GM21619 (cell line): ENCODE results near the gene UBE2J1.
"Not testable (repeated sequence)": the region's sequence is repeated elsewhere in the genome, so short reads cannot be mapped to it uniquely, and the experiment has no call there.

Source experiments
- ATAC-seq: cut with Tn5 transposase; IDR thresholded peaks from one replicate; pipeline ENCODE4 v1.9.1; 2021; ENCODE audit not compliant: unreplicated experiment

UBE2J1 gene

GRCh38 chr6:89321131-89321970 is 31.2 kb downstream of the UBE2J1 start:
- ATAC-seq, result peak; percentile 62

GRCh38 chr6:89320012-89320559 is 32.4 kb downstream of the UBE2J1 start:
- ATAC-seq, result no peak

- no peak for ATAC-seq
Observed at GRCh38 chr6:89317067-89317466, 35.5 kb downstream of the UBE2J1 start.

- no peak for ATAC-seq
Observed at GRCh38 chr6:89315249-89315885, 37.2 kb downstream of the UBE2J1 start, which contains the start of gene GABRR2. TSS of gene GABRR2 (minus strand) at chr6:89315299. CDS start at chr6:89315165, 134 bp downstream.

GRCh38 chr6:89314692-89315091 is 37.8 kb downstream of the UBE2J1 start:
- no peak for ATAC-seq

GRCh38 chr6:89313006-89313405 is 39.5 kb downstream of the UBE2J1 start:
- no peak for ATAC-seq

- no peak for ATAC-seq
Observed at GRCh38 chr6:89311853-89312531, 40.5 kb downstream of the UBE2J1 start.

- no peak for ATAC-seq
Observed at GRCh38 chr6:89311530-89311852, 41.0 kb downstream of the UBE2J1 start.

GRCh38 chr6:89310929-89311328 is 41.6 kb downstream of the UBE2J1 start:
- no peak for ATAC-seq

GRCh38 chr6:89308525-89309395 is 43.8 kb downstream of the UBE2J1 start:
- no peak for ATAC-seq

GRCh38 chr6:89304517-89304916 is 48.0 kb downstream of the UBE2J1 start:
- not testable (repeated sequence) for ATAC-seq

GRCh38 chr6:89302936-89303335 is 49.6 kb downstream of the UBE2J1 start:
- ATAC-seq, result no peak

- ATAC-seq, result no peak
Observed at GRCh38 chr6:89302195-89302770, 50.2 kb downstream of the UBE2J1 start.

GRCh38 chr6:89301586-89302194 is 50.8 kb downstream of the UBE2J1 start:
- ATAC-seq, result no peak

- ATAC-seq, result no peak
Observed at GRCh38 chr6:89299466-89299850, 53.1 kb downstream of the UBE2J1 start.

- peak; percentile 31 for ATAC-seq
Observed at GRCh38 chr6:89298680-89299465, 53.6 kb downstream of the UBE2J1 start.

- peak; percentile 89 for ATAC-seq
Observed at GRCh38 chr6:89297695-89298351, 54.7 kb downstream of the UBE2J1 start.

GRCh38 chr6:89295981-89296380 is 56.5 kb downstream of the UBE2J1 start:
- ATAC-seq, result no peak

GRCh38 chr6:89295116-89295515 is 57.4 kb downstream of the UBE2J1 start:
- ATAC-seq, result not testable (repeated sequence)
